Measurements from ENCODE around the gene HBG1. TPM values are rescaled to one million over a fixed set of nuclear protein-coding genes. Genes with fewer than 3 reads are reported as not detected.

HBG1 gene
- total RNA-seq, 4 donors from 2014 or later = not detected

GRCh38 chr11:5288108-5288905 lies 38.6 kb upstream of the HBG1 start:
- ATAC-seq = no peak
- intact Hi-C loops (cut with DNase I; ENCODE audit: low total_unique reads) = no loop called here

GRCh38 chr11:5286901-5287300 lies 37.2 kb upstream of the HBG1 start:
- in situ Hi-C loops (cut with MboI; ENCODE audit: low sequenced_read_pairs in 4 of 4) (no loop called here), intact Hi-C loops (cut with DNase I; ENCODE audit: low total_unique reads) (no loop called here)
- no peaks in the 10 kb centered on the region for H3K27me3 ChIP-seq

More at GRCh38 chr11:5288108-5288905, 38.6 kb upstream of the HBG1 start:
- H3K36me3 ChIP-seq = no peaks in the 10 kb centered on the region
- TF ChIP-seq CTCF (IDR thresholded peaks at IDR 0.05 in 4 of 5, conservative IDR thresholded peaks at IDR 0.05 in 1 of 5) = no peak
- no peak for TF ChIP-seq POLR2A (IDR thresholded peaks at IDR 0.05)
- no peak overlapping the region for H3K27ac ChIP-seq
- no peak overlapping the region for H3K4me3 ChIP-seq
- no peaks in the 10 kb centered on the region for H3K27me3 ChIP-seq
- H3K4me1 ChIP-seq = no peaks in the 10 kb centered on the region
- H3K9me3 ChIP-seq = no peaks in the 10 kb centered on the region
- DNase-seq = no peak
- in situ Hi-C loops (cut with MboI; ENCODE audit: low sequenced_read_pairs in 4 of 4) = no loop called here

GRCh38 chr11:5286351-5286750 lies 36.7 kb upstream of the HBG1 start:
- no peak overlapping the region for H3K27ac ChIP-seq
- DNase-seq (no peak), ATAC-seq (no peak)
- H3K36me3 ChIP-seq = no peaks in the 10 kb centered on the region
- H3K9me3 ChIP-seq = no peaks in the 10 kb centered on the region
- H3K4me3 ChIP-seq = no peak overlapping the region
- TF ChIP-seq POLR2A (IDR thresholded peaks at IDR 0.05) (no peak), CTCF (IDR thresholded peaks at IDR 0.05 in 4 of 5, conservative IDR thresholded peaks at IDR 0.05 in 1 of 5) (no peak)
- H3K4me1 ChIP-seq = no peaks in the 10 kb centered on the region
- intact Hi-C loops (cut with DNase I; ENCODE audit: low total_unique reads) = no loop called here
- in situ Hi-C loops (cut with MboI; ENCODE audit: low sequenced_read_pairs in 4 of 4) = no loop called here
- H3K27me3 ChIP-seq = no peaks in the 10 kb centered on the region

More at GRCh38 chr11:5286901-5287300, 37.2 kb upstream of the HBG1 start:
- TF ChIP-seq CTCF (IDR thresholded peaks at IDR 0.05 in 4 of 5, conservative IDR thresholded peaks at IDR 0.05 in 1 of 5) (no peak), POLR2A (IDR thresholded peaks at IDR 0.05) (no peak)
- no peaks in the 10 kb centered on the region for H3K9me3 ChIP-seq
- ATAC-seq = no peak
- DNase-seq = no peak
- H3K27ac ChIP-seq = no peak overlapping the region
- H3K36me3 ChIP-seq = no peaks in the 10 kb centered on the region
- H3K4me1 ChIP-seq = no peaks in the 10 kb centered on the region
- no peak overlapping the region for H3K4me3 ChIP-seq

- ATAC-seq (no peak), DNase-seq (no peak)
- H3K27me3 ChIP-seq = no peaks in the 10 kb centered on the region
- intact Hi-C loops (cut with DNase I; ENCODE audit: low total_unique reads) (no loop called here), in situ Hi-C loops (cut with MboI; ENCODE audit: low sequenced_read_pairs in 4 of 4) (no loop called here)
- no peak overlapping the region for H3K4me3 ChIP-seq
- no peaks in the 10 kb centered on the region for H3K36me3 ChIP-seq
- H3K9me3 ChIP-seq = no peaks in the 10 kb centered on the region
- no peak overlapping the region for H3K27ac ChIP-seq
- H3K4me1 ChIP-seq = no peaks in the 10 kb centered on the region
- TF ChIP-seq POLR2A (IDR thresholded peaks at IDR 0.05) = no peak
- no peak for TF ChIP-seq CTCF (IDR thresholded peaks at IDR 0.05 in 4 of 5, conservative IDR thresholded peaks at IDR 0.05 in 1 of 5)
Observed at GRCh38 chr11:5285703-5286340, 36.2 kb upstream of the HBG1 start.

All from gastrocnemius medialis (tissue), 4 donors.